Smooth muscle cell (in vitro differentiated cells): ENCODE measurements around the gene NBAS. TPM values are rescaled to one million over a fixed set of nuclear protein-coding genes. Genes with fewer than 3 reads are reported as not detected.
A peak's percentile ranks its signal among the peaks of the same experiment; 100 is the strongest.

Experiments
- DNase-seq: peaks from one replicate; lab custom pipeline; 2025; ENCODE audit not compliant: unreplicated experiment; lab: John Stamatoyannopoulos, UW
- H2AFZ ChIP-seq: fragments of 200-600 bp; sonication (generic); 2 replicates; pipeline ENCODE4 v1.6.0; 2016; ENCODE audit warnings: antibody characterized with exemption, low read depth, mild to moderate bottlenecking
- H3F3A ChIP-seq: fragments of 200-600 bp; sonication (generic); 2 replicates; pipeline ENCODE4 v1.6.0; 2017; ENCODE audit warnings: antibody characterized with exemption, low read depth
- H3K27ac ChIP-seq: fragments of 200-600 bp; sonication (generic); 2 replicates; pipeline ENCODE4 v1.5.1; 2016; ENCODE audit warnings: low read depth, mild to moderate bottlenecking
- H3K27me3 ChIP-seq: fragments of 200-600 bp; sonication (generic); 2 replicates; pipeline ENCODE4 v1.6.1; 2016; ENCODE audit warnings: low read depth, mild to moderate bottlenecking
- H3K36me3 ChIP-seq: fragments of 200-600 bp; sonication (generic); 2 replicates; pipeline ENCODE4 v1.5.1; 2016; ENCODE audit warnings: low read depth
- H3K4me1 ChIP-seq: fragments of 200-600 bp; sonication (generic); 2 replicates; pipeline ENCODE4 v1.5.1; 2016; ENCODE audit warnings: low read depth
- H3K4me2 ChIP-seq: fragments of 200-600 bp; sonication (generic); 2 replicates; pipeline ENCODE4 v1.6.0; 2016; ENCODE audit warnings: mild to moderate bottlenecking
- H3K4me3 ChIP-seq: fragments of 200-600 bp; sonication (generic); 2 replicates; pipeline ENCODE4 v1.5.1; 2016; ENCODE audit warnings: mild to moderate bottlenecking
- H3K79me2 ChIP-seq: fragments of 200-600 bp; sonication (generic); 2 replicates; pipeline ENCODE4 v1.6.0; 2016; ENCODE audit warnings: low read depth, mild to moderate bottlenecking
- H3K9ac ChIP-seq: fragments of 200-600 bp; sonication (generic); 2 replicates; pipeline ENCODE4 v1.6.0; 2016; ENCODE audit warnings: low read depth
- H3K9me3 ChIP-seq: fragments of 200-600 bp; sonication (generic); replicated peaks from 2 replicates; pipeline ENCODE4 v1.5.1; 2016; ENCODE audit warnings: low read depth
- H4K20me1 ChIP-seq: fragments of 200-600 bp; sonication (generic); 2 replicates; pipeline ENCODE4 v1.6.0; 2016; ENCODE audit warnings: low read depth
- WGBS: methylation state at CpG from one replicate; pipeline ENCODE4 v1.1.7; 2016; ENCODE audit warnings: low lambda C conversion rate; 5-methylcytosine and 5-hydroxymethylcytosine counted together
- polyA plus RNA-seq: library from polyadenylated mRNA; unstranded; fragments of >200 nt; fragmentation: Nextera tagmentation; extraction: Ambion mirVana; gene quantifications from 2 replicates; pipeline ENCODE4 v1.2.1, GENCODE V29; 2016
- total RNA-seq: library from RNA; depleted of rRNA; stranded (reverse); fragments of >200 nt; gene quantifications from 2 replicates; pipeline ENCODE4 v1.2.3, GENCODE V29; 2014
- TF ChIP-seq, protein P1 (sequence below): fragments of 200-600 bp; sonication (generic); IDR thresholded peaks from 2 replicates; pipeline ENCODE4 v1.5.1; 2017; ENCODE audit warnings: borderline replicate concordance, mild to moderate bottlenecking, antibody characterized with exemption; ENCODE audit not compliant: insufficient read depth, poor library complexity, severe bottlenecking

The NBAS gene
- total and polyA plus RNA-seq, 2 experiments from 2014 or later, result 31.2 to 51.1 TPM

DNA sequence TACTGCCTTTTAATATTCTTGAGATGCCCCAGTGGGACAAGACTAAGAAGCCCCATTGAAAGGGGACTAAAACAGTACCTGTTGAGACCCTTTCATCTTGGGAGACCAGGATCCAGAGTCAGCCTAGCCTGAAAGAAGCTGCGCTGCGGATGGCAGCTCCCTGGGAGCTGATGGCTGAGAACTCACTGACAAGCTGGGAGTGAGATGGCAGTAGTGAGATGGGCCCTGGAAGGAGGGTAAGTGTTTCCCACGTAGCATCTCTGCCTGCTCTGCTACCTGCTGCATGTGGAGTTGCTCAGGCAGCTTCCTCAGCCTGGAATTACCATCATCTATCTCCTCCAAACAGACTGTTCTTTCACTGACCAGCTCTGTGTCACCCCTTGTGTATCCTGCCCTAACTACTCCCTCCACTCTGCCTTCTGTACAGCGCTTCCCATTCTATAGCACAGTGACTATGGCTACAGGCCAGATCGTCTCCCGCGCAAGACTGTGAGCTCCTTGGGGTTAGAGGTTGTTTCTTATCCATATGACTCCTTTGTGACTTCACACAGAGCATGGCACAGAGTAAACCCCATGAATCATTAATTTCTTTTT lies 330.4 kb downstream of the NBAS start:
- H4K20me1 ChIP-seq, result no peaks in the 10 kb centered on the region
- H3K4me2 ChIP-seq, result no peak overlapping the region
- WGBS, result 93% methylated on average over 7 of the region's 7 CpGs
- no peaks in the 10 kb centered on the region for H3K4me1 ChIP-seq
- DNase-seq, result no peak
- no peak overlapping the region for H3K9ac ChIP-seq
- H3K79me2 ChIP-seq, result no peaks in the 10 kb centered on the region
- no peak overlapping the region for H3K4me3 ChIP-seq
- H3K9me3 ChIP-seq, result no peaks in the 10 kb centered on the region
- no peak overlapping the region for H2AFZ ChIP-seq
- peaks cover 25% of the 10 kb centered on the region for H3K36me3 ChIP-seq
- TF ChIP-seq, protein P1, sequence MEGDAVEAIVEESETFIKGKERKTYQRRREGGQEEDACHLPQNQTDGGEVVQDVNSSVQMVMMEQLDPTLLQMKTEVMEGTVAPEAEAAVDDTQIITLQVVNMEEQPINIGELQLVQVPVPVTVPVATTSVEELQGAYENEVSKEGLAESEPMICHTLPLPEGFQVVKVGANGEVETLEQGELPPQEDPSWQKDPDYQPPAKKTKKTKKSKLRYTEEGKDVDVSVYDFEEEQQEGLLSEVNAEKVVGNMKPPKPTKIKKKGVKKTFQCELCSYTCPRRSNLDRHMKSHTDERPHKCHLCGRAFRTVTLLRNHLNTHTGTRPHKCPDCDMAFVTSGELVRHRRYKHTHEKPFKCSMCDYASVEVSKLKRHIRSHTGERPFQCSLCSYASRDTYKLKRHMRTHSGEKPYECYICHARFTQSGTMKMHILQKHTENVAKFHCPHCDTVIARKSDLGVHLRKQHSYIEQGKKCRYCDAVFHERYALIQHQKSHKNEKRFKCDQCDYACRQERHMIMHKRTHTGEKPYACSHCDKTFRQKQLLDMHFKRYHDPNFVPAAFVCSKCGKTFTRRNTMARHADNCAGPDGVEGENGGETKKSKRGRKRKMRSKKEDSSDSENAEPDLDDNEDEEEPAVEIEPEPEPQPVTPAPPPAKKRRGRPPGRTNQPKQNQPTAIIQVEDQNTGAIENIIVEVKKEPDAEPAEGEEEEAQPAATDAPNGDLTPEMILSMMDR, result no peak
- H3F3A ChIP-seq, result no peaks in the 10 kb centered on the region
- H3K27me3 ChIP-seq, result no peaks in the 10 kb centered on the region
- H3K27ac ChIP-seq, result no peak overlapping the region

DNA sequence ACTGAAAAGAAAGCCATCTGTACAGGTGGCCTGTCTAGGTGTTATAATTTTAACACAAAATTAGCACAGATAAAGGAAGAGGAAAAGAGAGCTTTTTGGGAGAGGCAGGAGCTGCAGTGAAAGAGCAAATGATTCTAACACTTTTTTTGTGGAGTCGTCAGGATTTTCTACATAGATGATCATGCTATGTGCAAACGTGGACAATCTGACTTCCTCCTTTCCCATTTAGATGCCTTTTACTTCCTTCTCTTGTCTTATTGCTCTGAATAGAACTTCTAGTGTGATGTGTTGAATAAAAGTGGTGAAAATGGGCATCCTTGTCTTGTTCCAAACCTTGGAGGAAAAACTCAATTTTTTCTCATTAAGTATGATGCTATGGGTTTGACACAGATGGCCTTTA lies 334.5 kb downstream of the NBAS start:
- no peaks in the 10 kb centered on the region for H3K79me2 ChIP-seq
- no peak overlapping the region for H3K9ac ChIP-seq
- 71% methylated on average over 2 of the region's 2 CpGs for WGBS
- no peak overlapping the region for H3K4me2 ChIP-seq
- no peak overlapping the region for H2AFZ ChIP-seq
- H3K9me3 ChIP-seq, result no peaks in the 10 kb centered on the region
- no peaks in the 10 kb centered on the region for H3K4me1 ChIP-seq
- DNase-seq, result no peak
- H3K4me3 ChIP-seq, result no peak overlapping the region
- H3K27ac ChIP-seq, result no peak overlapping the region
- H3K36me3 ChIP-seq, result peaks cover 19% of the 10 kb centered on the region
- TF ChIP-seq, protein P1, result no peak
- H3K27me3 ChIP-seq, result no peaks in the 10 kb centered on the region
- no peaks in the 10 kb centered on the region for H3F3A ChIP-seq
- no peaks in the 10 kb centered on the region for H4K20me1 ChIP-seq

DNA sequence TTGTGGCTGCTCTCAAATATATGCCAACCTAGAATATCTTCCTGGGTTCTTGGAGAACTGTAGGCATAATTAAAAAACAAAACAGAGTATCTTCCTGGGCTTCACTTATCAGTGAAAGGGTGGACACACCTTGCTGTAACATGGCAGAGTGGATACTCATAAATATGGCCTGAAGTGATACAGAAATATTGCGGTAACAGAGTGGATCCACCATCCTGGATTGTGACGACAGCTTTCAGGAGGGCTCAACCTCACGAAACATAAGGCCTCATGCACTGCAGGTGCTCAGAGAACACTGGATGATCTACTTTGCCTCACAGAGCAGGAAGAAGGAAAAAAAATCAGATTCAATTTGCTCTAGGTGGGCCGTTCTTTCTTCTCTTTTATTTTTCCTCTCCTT lies 336.0 kb downstream of the NBAS start:
- Histone ChIP-seq H3K36me3 (peaks cover 15% of the 10 kb centered on the region), H3K9ac (no peak overlapping the region), H3F3A (no peaks in the 10 kb centered on the region), H3K79me2 (no peaks in the 10 kb centered on the region), H3K27ac (no peak overlapping the region), H2AFZ (no peak overlapping the region), H3K4me1 (no peaks in the 10 kb centered on the region), H3K27me3 (no peaks in the 10 kb centered on the region), H3K4me3 (no peak overlapping the region), H3K4me2 (no peak overlapping the region), H3K9me3 (no peaks in the 10 kb centered on the region), H4K20me1 (no peaks in the 10 kb centered on the region)
- 98% methylated on average over 4 of the region's 4 CpGs for WGBS
- TF ChIP-seq, protein P1, result no peak
- DNase-seq, result no peak

DNA sequence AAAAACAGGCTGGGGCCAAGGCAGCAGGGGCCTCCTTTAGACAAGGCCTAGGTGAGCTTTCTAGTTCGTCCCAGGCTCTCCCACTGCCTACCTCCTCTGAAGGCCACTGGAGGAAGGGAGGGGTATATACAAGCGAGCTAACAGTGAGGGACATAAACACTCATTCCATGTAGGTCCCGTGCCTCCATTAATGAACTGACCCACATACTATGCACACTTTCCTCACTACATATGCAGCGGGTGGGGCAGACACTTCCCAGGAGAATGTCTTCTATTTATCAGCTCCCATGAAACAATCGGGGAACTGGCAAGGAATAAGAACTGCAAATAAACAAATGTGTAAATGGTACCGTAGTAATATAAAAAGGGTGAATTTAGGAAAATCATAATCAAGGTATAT lies 336.5 kb downstream of the NBAS start:
- TF ChIP-seq, protein P1, result no peak
- Histone ChIP-seq H3K9me3 (no peaks in the 10 kb centered on the region), H3F3A (no peaks in the 10 kb centered on the region), H3K27me3 (no peaks in the 10 kb centered on the region), H3K27ac (peak overlapping the region; percentile 35), H3K4me2 (no peak overlapping the region), H3K4me1 (no peaks in the 10 kb centered on the region), H2AFZ (no peak overlapping the region), H3K36me3 (peaks cover 15% of the 10 kb centered on the region), H4K20me1 (no peaks in the 10 kb centered on the region), H3K4me3 (no peak overlapping the region), H3K9ac (no peak overlapping the region), H3K79me2 (no peaks in the 10 kb centered on the region)
- WGBS, result 98% methylated on average over 6 of the region's 6 CpGs
- DNase-seq, result no peak
